HFFc6 (cell line): ENCODE results near the gene SYNPO. TPM values are rescaled to one million over a fixed set of nuclear protein-coding genes. Genes with fewer than 3 reads are reported as not detected.

Source experiments
- DNase-seq: peaks from one replicate; pipeline ENCODE4 v3.0.0-alpha.2; 2018
- H3K27ac Mint-ChIP-seq: 2 replicates; pipeline ENCODE4 v1.8.0; 2020; ENCODE audit warnings: mild to moderate bottlenecking, mixed read lengths
- H3K27me3 Mint-ChIP-seq: 2 replicates; pipeline ENCODE4 v1.8.0; 2021; ENCODE audit warnings: mild to moderate bottlenecking, moderate library complexity, mixed read lengths; ENCODE audit not compliant: insufficient read depth
- H3K36me3 Mint-ChIP-seq: 2 replicates; pipeline ENCODE4 v1.8.0; 2021; ENCODE audit warnings: low read depth, mixed read lengths
- H3K4me1 Mint-ChIP-seq: 2 replicates; pipeline ENCODE4 v1.8.0; 2020; ENCODE audit warnings: low read depth, mixed read lengths
- H3K4me3 Mint-ChIP-seq: 2 replicates; pipeline ENCODE4 v1.8.0; 2020; ENCODE audit warnings: mild to moderate bottlenecking, moderate library complexity, mixed read lengths
- H3K9me3 Mint-ChIP-seq: 2 replicates; pipeline ENCODE4 v1.8.0; 2020; ENCODE audit warnings: mild to moderate bottlenecking, mixed read lengths
- total RNA-seq, 6 experiments: library from RNA; stranded (reverse); fragmentation: NEBNext Ultra II Directional; extraction: Animal tissue kit (Norgen Biotek cat#: 25700); gene quantifications; 2 replicates in 1 of 6; 3 replicates in 5 of 6; pipeline ENCODE4 v1.2.3, GENCODE V29; 2021
- TF ChIP-seq, protein P1 (sequence below): fragments of 200-600 bp; sonication (generic); IDR thresholded peaks from 2 replicates; pipeline ENCODE4 v1.5.0; 2021; ENCODE audit warnings: antibody characterized with exemption, mild to moderate bottlenecking

The SYNPO gene
- total RNA-seq, 6 experiments from 2014 or later, result 35.6 to 50.7 (median 47.8) TPM

DNA sequence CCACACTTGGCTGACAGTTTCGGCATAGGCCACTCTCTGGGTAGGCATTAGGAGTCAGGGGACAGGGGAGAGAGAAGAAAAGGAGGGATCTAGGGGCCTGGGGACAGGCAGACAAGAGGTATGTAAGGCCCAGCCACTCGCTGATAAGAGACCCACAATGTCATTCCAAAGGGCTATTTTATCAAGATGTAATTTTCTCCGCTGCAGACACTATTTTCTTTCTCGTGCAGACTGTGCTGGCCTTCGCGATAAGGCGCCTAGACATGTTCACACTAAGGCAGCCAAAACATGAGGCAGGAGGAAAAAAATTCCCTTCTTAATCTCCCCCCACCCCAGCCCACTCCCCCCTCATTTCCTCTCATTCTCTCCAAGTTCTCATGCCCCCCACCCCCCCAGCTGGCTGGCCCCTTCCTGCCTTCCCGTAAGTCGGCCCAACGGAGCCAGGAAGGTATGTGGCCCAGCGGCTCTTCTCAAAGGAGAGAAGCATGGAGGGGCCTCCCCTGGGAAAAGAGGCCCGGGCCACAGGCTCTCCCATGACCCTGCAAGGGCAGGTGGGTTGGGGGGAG is 44.9 kb upstream of the SYNPO start:
- H3K27me3 Mint-ChIP-seq, result peaks cover 2% of the 10 kb centered on the region; the same call in 1 of the 2 replicates

DNA sequence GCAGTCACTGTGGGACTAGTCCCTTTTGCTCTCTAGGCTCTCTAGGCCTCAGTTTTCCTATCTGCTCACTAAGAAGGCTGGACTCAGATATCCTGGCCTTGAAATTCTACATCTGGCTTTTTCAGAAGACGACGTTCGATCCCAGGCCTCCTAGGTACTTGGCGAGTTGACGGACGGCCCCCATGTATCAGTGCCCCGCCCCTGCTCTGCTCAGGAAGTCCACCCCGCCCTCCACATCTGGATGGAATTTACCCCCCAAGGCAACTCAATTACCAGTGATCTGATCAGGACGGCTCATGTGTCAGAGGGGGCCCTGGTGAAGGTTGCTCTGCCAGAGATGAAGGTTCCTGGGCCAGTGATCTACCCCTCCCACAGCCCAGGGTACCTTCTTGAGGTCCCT is 44.1 kb upstream of the SYNPO start:
- H3K36me3 Mint-ChIP-seq, result no peaks in the 10 kb centered on the region
- TF ChIP-seq, protein P1, sequence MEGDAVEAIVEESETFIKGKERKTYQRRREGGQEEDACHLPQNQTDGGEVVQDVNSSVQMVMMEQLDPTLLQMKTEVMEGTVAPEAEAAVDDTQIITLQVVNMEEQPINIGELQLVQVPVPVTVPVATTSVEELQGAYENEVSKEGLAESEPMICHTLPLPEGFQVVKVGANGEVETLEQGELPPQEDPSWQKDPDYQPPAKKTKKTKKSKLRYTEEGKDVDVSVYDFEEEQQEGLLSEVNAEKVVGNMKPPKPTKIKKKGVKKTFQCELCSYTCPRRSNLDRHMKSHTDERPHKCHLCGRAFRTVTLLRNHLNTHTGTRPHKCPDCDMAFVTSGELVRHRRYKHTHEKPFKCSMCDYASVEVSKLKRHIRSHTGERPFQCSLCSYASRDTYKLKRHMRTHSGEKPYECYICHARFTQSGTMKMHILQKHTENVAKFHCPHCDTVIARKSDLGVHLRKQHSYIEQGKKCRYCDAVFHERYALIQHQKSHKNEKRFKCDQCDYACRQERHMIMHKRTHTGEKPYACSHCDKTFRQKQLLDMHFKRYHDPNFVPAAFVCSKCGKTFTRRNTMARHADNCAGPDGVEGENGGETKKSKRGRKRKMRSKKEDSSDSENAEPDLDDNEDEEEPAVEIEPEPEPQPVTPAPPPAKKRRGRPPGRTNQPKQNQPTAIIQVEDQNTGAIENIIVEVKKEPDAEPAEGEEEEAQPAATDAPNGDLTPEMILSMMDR, result no peak
- H3K4me3 Mint-ChIP-seq, result no peak overlapping the region
- no peak overlapping the region for H3K27ac Mint-ChIP-seq
- H3K27me3 Mint-ChIP-seq, result peaks cover 2% of the 10 kb centered on the region; the same call in 1 of the 2 replicates
- H3K4me1 Mint-ChIP-seq, result peaks cover 20% of the 10 kb centered on the region
- H3K9me3 Mint-ChIP-seq, result no peaks in the 10 kb centered on the region
- DNase-seq, result no peak

More for the DNA sequence above, 44.9 kb upstream of the SYNPO start:
- Mint-ChIP-seq H3K36me3 (no peaks in the 10 kb centered on the region), H3K4me3 (no peak overlapping the region), H3K4me1 (peaks cover 18% of the 10 kb centered on the region), H3K9me3 (no peaks in the 10 kb centered on the region), H3K27ac (no peak overlapping the region)
- TF ChIP-seq, protein P1, result no peak
- DNase-seq, result no peak

DNA sequence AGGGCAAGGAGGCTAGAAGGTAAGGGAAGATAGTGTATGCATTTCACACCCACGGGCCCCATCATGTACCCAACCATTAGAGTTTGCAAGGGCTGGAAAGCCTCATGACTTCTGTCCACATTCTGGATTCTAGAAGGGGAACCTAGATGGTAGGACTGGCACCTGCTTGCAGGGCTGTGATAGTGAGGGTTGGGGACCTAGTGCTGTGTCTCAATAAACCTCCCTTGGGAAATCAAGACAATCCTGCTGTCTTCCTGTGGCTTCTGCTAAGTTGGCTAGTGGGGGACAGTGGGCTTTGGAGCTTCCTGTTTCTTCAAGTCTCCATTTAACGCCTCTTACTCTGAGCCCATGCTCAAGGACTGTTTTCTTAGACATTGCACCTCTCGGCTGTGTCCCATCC is 43.6 kb upstream of the SYNPO start:
- Mint-ChIP-seq H3K9me3 (no peaks in the 10 kb centered on the region), H3K4me1 (peaks cover 20% of the 10 kb centered on the region), H3K4me3 (no peak overlapping the region)

DNA sequence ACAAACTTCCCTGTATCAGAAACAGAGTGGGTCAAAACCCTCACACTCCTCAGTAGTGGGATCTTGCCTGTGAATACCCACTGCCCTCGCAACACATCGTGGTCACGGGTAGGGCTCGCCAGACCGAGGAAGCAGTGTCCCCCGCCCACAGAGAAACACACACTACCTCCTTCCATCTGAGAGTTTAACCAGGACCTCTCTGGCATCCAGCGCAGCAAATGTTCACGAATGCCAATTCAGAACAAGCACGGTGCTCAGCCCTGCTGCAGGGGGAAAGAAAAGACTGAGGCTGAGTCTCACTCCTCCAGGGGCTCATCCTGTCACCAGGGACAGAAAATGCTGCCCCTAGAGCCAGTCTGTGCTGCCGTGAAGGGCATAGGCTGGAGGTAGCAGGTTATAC is 42.5 kb upstream of the SYNPO start:
- peaks cover 6% of the 10 kb centered on the region for H3K27me3 Mint-ChIP-seq
- DNase-seq, result no peak
- H3K4me1 Mint-ChIP-seq, result peaks cover 20% of the 10 kb centered on the region
- no peaks in the 10 kb centered on the region for H3K9me3 Mint-ChIP-seq
- H3K27ac Mint-ChIP-seq, result no peak overlapping the region
- H3K36me3 Mint-ChIP-seq, result no peaks in the 10 kb centered on the region
- TF ChIP-seq, protein P1, result no peak
- no peak overlapping the region for H3K4me3 Mint-ChIP-seq

More for the DNA sequence above, 43.6 kb upstream of the SYNPO start:
- Mint-ChIP-seq H3K27ac (no peak overlapping the region), H3K36me3 (no peaks in the 10 kb centered on the region), H3K27me3 (peaks cover 2% of the 10 kb centered on the region; the same call in 1 of the 2 replicates)
- TF ChIP-seq, protein P1, result no peak
- no peak for DNase-seq

DNA sequence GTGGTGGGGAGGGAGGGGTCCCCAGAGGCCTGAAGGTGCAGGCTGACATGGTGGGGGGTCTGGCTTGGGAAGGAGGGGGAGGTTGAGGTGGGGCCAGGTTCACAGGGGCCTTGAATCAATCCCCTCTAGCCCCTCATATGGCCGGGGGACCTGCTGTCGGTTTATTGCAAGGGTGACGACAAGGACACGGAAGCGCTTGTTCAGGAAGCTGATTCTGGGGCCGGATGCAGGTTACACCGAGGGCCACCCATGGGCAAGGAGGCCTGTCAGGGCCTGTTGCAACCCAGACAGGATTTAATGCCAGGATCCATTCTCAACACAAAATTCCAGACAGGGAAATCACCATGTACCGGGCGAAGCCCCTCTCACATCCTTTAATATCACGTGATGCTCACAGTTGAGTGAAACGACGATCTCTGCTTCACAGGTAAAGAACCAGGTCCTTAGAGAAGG is 41.6 kb upstream of the SYNPO start:
- TF ChIP-seq, protein P1, result no peak
- H3K36me3 Mint-ChIP-seq, result no peaks in the 10 kb centered on the region
- DNase-seq, result no peak
- no peak overlapping the region for H3K4me3 Mint-ChIP-seq
- H3K9me3 Mint-ChIP-seq, result no peaks in the 10 kb centered on the region
- H3K4me1 Mint-ChIP-seq, result peaks cover 15% of the 10 kb centered on the region
- peaks cover 6% of the 10 kb centered on the region for H3K27me3 Mint-ChIP-seq
- H3K27ac Mint-ChIP-seq, result no peak overlapping the region
